GM13976 (cell line): Measurements from ENCODE around the gene CDH22.

Experiments
- DNase-seq: peaks from one replicate; pipeline ENCODE4 v3.0.0; 2012; ENCODE audit warnings: low spot score
- in situ Hi-C: fragments of 300-500 bp; cut with MboI; formaldehyde crosslinking; loops from one replicate; pipeline ENCODE4 v1.12.0; 2022; ENCODE audit warnings: low sequenced_read_pairs, mixed read lengths, inconsistent platforms; ENCODE audit not compliant: unreplicated experiment
- TF ChIP-seq, protein P1 (sequence below): IDR thresholded peaks from 2 replicates; pipeline ENCODE4 v1.5.1; 2012; ENCODE audit warnings: borderline replicate concordance, mild to moderate bottlenecking; ENCODE audit not compliant: insufficient read depth; ENCODE audit errors: extremely low read depth, missing control alignments, control extremely low read depth

Gene CDH22

DNA sequence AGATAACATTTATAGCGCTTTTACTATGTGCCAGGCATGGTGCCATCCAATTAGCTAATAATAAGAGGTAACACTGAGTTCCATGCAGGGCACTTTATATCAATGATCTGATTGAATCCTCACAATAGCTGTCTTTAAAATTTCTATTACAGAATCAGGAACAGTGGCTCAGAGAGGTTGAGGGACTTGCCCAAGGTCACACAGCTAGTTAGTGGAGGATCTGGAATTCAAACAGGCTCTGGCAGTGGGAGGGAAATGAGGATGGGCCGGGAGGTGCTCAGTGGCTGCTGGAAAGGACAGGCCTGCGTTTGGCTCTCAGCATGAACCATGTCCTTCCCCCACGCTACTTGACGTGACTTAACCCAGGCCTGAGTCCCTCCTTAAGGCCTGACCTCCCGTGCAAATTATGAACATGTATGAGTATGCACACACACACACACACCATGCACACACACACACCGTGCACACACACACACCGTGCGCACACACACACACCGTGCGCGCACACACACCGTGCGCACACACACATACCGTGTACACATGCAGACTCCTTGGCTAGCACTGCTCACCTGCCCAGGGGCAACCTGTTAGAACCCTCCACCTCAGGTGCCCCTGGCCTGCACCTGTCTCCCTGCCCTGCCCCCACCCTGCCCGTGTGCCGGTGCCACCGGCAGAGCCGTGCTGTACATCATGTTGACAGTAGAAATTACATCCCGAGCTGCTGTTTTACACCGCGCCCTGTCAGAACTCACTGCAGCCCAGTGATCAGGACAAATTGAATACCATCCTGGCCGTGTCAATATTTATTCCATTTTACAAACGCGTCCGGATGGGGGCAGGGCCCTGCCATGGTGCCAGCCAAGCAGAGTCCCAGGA, 43.7 kb downstream of the CDH22 start:
- in situ Hi-C loops, result no loop called here
- no peak for DNase-seq
- TF ChIP-seq, protein P1, sequence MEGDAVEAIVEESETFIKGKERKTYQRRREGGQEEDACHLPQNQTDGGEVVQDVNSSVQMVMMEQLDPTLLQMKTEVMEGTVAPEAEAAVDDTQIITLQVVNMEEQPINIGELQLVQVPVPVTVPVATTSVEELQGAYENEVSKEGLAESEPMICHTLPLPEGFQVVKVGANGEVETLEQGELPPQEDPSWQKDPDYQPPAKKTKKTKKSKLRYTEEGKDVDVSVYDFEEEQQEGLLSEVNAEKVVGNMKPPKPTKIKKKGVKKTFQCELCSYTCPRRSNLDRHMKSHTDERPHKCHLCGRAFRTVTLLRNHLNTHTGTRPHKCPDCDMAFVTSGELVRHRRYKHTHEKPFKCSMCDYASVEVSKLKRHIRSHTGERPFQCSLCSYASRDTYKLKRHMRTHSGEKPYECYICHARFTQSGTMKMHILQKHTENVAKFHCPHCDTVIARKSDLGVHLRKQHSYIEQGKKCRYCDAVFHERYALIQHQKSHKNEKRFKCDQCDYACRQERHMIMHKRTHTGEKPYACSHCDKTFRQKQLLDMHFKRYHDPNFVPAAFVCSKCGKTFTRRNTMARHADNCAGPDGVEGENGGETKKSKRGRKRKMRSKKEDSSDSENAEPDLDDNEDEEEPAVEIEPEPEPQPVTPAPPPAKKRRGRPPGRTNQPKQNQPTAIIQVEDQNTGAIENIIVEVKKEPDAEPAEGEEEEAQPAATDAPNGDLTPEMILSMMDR, result no peak

DNA sequence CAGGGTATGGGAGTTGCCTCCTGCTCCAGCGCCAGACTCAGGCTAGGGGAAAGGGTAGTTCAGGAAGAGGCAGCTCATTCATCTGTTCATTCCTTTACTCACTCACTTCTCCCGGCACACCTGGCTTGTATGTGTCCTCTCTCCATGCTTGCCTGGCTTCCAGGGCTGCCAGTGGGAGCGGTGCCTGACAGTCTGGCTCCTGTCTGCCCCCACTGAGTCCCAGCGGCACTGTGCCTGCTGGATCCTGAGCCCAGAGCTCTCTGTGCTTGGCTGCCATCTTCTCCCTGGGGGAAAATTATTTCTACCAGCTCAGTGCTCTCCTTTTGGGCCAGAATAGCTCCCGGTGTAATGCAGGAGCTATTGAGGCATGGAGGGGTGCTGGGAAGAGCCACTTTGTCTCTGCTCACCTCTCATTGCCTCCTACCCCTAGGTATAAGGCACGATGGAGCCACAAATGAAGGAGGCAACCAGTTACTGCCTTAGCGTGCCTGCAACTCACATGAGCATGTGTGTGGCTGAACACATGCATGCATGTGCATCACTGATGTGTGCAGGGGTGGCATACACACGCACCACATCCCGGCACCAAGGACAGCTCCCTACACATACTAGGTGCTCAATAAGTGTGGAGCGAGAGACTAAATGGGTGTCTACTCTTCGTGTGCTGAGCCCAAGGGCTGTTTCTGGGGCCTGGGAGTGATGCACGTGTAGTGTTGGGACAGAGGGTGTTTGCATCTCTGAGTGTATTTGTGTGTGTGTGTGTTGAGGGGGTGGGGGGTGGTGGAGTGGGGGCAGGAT, 46.6 kb downstream of the CDH22 start:
- TF ChIP-seq, protein P1, result no peak
- in situ Hi-C loops, result no loop called here
- no peak for DNase-seq

DNA sequence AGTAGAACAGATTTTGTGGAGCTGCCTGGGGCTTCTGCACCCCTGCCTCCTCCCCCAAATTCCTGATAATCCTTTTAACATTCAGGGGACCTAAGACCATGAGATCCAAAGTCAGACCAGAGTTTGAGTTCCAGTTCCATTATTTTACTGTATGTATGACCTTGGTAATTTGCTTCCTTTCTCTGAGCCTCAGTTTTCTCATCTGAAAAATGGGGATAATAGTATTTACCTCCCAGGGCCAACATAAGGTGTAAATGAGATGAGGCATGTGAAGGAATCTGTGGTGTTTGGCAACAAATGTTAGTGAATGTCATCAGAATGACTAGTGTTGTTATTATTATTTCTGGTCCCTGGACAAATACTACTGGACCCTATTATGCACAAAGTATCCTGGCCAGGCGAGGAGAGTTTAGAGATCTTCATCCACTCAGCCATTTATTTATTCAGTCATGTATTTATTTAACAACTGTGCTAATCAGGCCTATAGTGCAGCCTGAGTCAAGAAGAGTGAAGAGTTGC, 47.3 kb downstream of the CDH22 start:
- DNase-seq, result no peak
- in situ Hi-C loops, result no loop called here
- TF ChIP-seq, protein P1, result no peak

DNA sequence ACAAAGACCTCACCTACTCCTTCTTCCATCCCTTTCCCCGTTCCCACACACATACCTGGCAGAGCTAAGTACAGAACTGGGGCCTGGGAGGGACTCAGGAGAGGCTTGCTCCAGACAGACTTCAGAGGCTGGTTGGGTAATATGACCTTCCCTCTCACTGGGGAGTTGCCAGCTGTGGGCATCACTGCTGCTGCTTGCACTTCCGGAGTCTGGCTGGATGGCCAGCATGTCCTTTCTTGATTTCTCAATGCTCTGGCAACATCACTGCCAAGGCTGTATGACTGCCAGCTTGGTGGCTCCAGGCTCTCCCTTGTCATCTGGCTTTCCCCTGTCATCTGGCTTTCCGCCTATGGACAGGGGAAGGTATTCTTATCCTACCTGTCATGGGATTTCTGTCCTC, 47.8 kb downstream of the CDH22 start:
- in situ Hi-C loops, result no loop called here
- no peak for DNase-seq
- TF ChIP-seq, protein P1, result no peak

DNA sequence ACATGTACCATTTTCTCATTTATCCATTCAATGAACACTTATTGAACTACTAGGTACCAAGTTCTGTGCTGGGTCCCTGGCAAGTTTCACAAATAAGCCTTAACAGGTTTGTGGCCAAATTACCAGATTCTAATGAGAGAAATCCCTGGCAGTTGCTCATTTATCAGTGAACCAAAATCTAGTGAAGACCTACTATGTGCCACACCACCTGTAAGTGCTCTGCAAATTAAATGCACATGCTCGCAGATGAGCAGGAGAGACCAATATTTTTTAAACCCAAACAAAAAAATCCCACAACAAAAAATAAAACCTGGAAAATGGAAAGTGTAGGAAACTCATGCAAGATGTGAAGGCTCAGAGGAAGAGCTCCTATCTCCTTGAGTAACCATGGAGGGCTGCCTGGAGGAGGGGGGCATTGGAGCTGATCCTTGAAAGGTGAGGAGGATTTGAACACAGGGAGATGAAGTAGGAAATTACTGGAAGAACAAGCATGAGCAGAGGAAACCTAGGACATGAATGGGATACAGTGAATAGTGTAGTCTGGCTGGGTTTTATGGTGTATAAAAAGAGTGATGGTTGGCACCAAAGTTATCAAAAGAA, 48.9 kb downstream of the CDH22 start:
- TF ChIP-seq, protein P1, result no peak
- in situ Hi-C loops, result no loop called here
- DNase-seq, result no peak

DNA sequence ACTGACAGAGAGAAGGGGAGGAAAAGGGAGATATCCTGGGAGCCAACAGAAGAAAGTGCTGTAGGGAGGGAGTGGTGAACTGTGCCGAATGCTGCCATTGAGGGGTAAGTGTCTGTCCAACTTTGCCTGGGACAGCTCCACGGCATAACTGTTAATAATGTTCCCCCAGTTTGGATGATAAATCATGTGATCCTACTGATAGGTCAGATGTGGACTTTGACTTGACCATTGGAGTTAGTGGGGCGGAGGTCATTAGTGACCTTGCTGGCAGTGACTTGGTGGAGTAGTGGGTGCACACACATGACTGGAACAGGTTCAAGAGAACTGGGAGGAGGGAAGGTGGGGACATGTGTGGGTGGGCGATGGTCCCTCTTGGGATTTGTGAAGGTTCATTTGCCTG, 50.4 kb downstream of the CDH22 start:
- TF ChIP-seq, protein P1, result no peak
- no peak for DNase-seq
- in situ Hi-C loops, result no loop called here
